Vagina (tissue), 2 donors: Measurements from ENCODE around the gene LRRC47.

Experiments used
- CTCF ChIP-seq, 3 experiments: fragments of 450-650 bp in 2 of 3; fragments of 200-600 bp in 1 of 3; sonication (generic) in 1 of 3; IDR thresholded peaks; one replicate each; pipeline ENCODE4 v1.5.1; 2017 to 2019; ENCODE audit warnings: antibody characterized with exemption in 3 of 3, mild to moderate bottlenecking in 2 of 3, moderate library complexity in 2 of 3
- POLR2A ChIP-seq, 2 donors: fragments of 450-650 bp; IDR thresholded peaks; one replicate each; pipeline ENCODE4 v1.6.1; 2017; ENCODE audit warnings: antibody characterized with exemption in 2 of 2, mild to moderate bottlenecking in 2 of 2, moderate library complexity in 2 of 2

- TF ChIP-seq POLR2A (IDR thresholded peaks at IDR 0.05) (no peak), CTCF (IDR thresholded peaks at IDR 0.05) (no peak)
Observed at GRCh38 chr1:3785456-3786157, 10.7 kb downstream of the LRRC47 start.
